ENCODE results near the gene CDCA5.

Gene CDCA5

GRCh38 chr11:65040847-65041622 is 42.8 kb downstream of the CDCA5 start, which contains the start of gene SAC3D1:
Gene SAC3D1, plus strand, starts transcription at chr11:65041210. Its CDS starts 83 bp downstream, at chr11:65041293.
- peak; percentile 80 to 95 (median 90) for DNase-seq

GRCh38 chr11:65040520-65040846 is 43.4 kb downstream of the CDCA5 start:
- DNase-seq = no peak

GRCh38 chr11:65036931-65037330 is 46.9 kb downstream of the CDCA5 start:
- no peak for DNase-seq

- no peak for DNase-seq
These were observed 48.3 kb downstream of the CDCA5 start for GRCh38 chr11:65035579-65035978.

- DNase-seq = no peak
These were observed 49.4 kb downstream of the CDCA5 start for GRCh38 chr11:65034423-65034822.

- no peak for DNase-seq
These were observed 51.6 kb downstream of the CDCA5 start for GRCh38 chr11:65032216-65032615.

Data from stimulated activated naive CD4-positive, alpha-beta T cell (primary cell).